Measurements from ENCODE around the gene PFN2.
"Not testable (repeated sequence)": the region's sequence is repeated elsewhere in the genome, so short reads cannot be mapped to it uniquely, and the experiment has no call there.

PFN2 gene

DNA sequence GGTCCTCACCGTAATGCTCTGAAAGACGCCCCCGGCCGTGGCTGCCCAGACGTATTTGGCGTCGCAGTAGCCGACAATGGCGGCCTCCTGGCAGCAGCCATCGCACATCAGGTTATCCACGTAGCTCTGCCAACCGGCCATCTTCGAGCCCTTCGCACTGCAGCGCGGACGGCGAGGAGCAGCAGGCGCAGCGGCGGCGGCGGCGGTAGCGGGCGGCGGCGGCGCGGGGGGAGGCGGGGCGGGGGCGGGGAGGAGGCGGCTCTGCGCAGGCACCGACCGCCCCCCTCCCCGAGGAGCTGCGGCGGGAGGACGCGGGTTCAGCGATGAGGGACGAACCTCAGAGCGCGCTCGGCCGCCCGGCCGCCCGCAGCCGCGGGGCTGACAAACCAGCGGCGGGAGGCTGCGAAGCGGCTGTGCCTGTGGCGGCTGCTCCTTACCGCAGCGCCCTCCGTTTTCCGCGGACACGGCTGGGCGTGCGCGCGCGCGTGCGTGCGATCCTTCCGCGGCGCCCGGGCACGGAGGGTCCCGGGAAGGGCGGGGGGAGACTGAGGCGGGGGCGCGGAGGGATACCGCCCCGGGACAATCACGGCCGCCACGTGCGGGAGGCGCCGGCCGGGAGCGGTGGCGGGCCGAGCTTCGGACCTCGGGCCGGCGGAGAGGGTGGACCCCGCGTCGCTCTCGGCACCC is at the start of gene PFN2:
Gene PFN2 (minus strand): TSS at position 180 of the 687 bp plus-strand sequence. CDS start 39 bp downstream, at position 141.
- in situ Hi-C loops (cut with HindIII; ENCODE audit: low pct_ligation_motif_present, low pct_unique_long_range_greater_than_20kb, low sequenced_read_pairs) = no loop called here
- DNase-seq = peak; percentile 75

DNA sequence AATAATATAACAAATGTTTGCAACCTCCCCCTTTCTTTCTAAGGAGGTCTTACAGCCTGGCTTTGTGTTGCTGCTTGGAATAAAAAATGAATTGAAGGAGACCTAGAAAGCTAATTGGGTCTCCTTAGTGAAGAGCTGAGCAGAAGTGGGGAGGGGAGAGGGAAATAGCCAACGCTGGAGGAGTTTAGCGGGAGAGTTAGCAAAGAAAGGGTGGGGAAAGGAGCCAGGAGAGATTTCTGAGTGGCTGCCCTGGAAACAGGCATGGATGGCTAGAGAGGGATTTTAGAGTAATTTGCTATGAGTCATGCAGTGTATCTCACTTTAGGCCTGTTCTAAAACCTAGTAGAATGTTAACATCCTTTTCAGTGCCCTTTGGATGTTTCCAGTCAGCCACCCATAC is 45.2 kb upstream of the PFN2 start:
- in situ Hi-C loops (cut with HindIII; ENCODE audit: low pct_ligation_motif_present, low pct_unique_long_range_greater_than_20kb, low sequenced_read_pairs) = no loop called here
- no peak for DNase-seq

- DNase-seq = no peak
- in situ Hi-C loops (cut with HindIII; ENCODE audit: low pct_ligation_motif_present, low pct_unique_long_range_greater_than_20kb, low sequenced_read_pairs) = no loop called here
These were observed 44.1 kb upstream of the PFN2 start for GRCh38 chr3:150014782-150015181.

GRCh38 chr3:150013801-150014200 is 43.1 kb upstream of the PFN2 start:
- in situ Hi-C loops (cut with HindIII; ENCODE audit: low pct_ligation_motif_present, low pct_unique_long_range_greater_than_20kb, low sequenced_read_pairs) = no loop called here
- DNase-seq = no peak

DNA sequence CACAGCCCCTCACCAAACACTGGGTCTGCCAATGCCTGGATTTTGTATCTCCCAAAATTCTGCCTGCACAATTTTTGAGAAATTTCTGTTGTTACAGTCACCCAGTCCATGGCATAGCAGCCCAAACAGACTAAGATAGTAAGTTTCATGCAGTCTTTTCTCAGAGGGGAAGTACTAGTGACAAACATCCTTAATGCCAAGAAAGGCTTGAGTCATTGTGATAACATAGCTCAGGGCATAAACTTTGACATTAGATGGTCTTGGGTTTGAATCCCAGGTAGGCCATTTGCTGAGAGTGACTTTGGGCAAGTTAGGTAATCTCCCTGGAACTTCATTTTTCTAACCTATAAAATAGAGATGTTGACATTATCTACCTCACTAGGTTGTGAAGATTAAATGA is 36.1 kb upstream of the PFN2 start:
- DNase-seq = no peak
- in situ Hi-C loops (cut with HindIII; ENCODE audit: low pct_ligation_motif_present, low pct_unique_long_range_greater_than_20kb, low sequenced_read_pairs) = no loop called here

DNA sequence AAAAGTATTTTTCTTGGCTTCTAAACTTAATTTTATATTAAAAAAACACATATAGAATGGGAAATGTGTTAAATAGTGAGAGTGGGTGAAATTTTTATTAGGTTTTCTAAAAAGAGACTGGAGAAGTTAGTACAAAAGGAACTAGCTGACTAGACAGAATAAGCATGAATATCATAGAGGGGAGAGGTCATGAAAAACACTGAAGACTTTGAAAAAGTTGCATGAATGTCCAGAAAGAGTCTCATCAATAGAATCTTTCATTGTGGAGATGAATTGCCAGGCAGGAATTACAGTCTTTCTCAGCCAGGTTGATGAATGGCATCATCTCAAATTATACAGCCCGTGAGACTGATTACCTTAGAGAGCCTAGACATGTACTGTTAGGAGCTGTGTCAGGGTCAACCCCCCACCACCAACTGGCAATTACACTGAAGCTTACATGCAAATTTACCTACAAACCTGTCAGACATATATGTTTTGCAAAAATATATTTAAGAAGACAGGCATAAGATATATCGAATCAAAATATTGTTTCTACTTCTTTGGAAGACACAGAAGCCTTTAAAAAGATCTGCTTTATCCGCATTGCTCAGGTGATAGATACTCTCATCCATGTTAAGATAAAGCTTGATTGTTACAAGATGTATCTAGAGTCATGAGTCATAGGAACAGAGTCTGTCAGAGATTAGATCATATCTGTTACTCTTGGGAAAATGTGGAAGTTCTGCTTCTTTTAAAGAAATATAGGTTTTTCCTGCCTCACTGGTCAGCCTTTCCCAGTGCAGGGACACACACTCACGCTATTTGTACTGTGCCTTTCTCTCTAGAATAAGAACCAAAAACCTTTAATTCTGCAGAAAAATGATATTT is 34.8 kb upstream of the PFN2 start:
- no peak for DNase-seq
- in situ Hi-C loops (cut with HindIII; ENCODE audit: low pct_ligation_motif_present, low pct_unique_long_range_greater_than_20kb, low sequenced_read_pairs) = no loop called here

DNA sequence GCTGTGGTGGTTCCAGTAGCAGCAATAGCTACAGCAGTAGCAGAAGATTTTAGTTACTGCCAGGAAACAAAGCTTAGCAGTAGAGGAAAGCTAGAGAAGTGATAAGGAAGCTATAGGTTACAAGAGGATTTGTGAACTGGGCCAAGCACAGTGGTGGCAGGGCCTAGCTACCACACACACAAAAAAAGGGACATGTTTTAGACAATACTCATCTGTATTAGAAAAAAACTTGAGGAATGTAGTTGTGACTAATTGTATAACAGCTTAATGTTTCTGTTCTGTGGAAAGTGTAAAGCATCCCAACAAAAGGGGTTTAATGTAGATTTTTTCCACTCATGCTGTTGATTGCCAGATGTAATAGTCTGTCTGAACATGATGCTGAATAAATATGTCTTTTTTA is 29.9 kb upstream of the PFN2 start:
- no peak for DNase-seq
- in situ Hi-C loops (cut with HindIII; ENCODE audit: low pct_ligation_motif_present, low pct_unique_long_range_greater_than_20kb, low sequenced_read_pairs) = no loop called here

DNA sequence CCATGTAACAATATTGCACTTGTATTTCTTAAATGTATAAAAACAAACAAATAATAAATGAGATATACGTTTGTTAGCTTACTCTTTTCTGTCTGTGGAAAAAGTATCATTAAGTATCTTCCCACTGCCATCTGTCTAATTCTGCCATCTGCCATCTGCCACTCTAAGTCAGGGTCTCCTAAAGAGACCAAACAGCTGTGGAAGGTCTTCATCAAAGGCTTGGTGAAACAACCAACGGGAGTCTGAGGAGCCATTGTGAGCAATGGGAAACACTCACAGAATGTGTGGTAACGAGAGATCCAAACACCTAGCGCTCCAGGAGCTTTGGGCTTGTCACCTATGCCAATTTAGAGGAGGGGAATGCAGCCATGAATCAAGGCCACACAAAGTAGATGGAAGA is 28.7 kb upstream of the PFN2 start:
- no peak for DNase-seq
- in situ Hi-C loops (cut with HindIII; ENCODE audit: low pct_ligation_motif_present, low pct_unique_long_range_greater_than_20kb, low sequenced_read_pairs) = no loop called here

DNA sequence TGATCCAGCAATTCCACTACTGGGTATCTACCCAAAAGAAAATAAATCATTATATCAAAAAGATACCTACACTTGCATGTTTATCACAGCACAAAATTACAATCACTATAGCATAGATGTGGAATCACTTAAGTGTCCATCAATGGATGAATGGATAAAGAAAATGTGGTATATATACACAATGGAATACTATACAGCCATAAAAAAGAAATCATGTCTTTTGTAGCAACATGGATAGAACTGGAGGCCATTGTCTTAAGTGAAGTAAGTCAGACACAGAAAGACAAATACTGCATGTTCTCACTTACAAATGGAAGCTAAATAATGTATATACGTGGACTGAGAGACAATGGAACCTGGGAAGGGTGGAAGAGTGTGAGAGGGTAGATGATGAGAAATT is 28.3 kb upstream of the PFN2 start:
- DNase-seq = no peak
- in situ Hi-C loops (cut with HindIII; ENCODE audit: low pct_ligation_motif_present, low pct_unique_long_range_greater_than_20kb, low sequenced_read_pairs) = no loop called here

GRCh38 chr3:149992416-149993058 is 21.8 kb upstream of the PFN2 start:
- DNase-seq = no peak
- in situ Hi-C loops (cut with HindIII; ENCODE audit: low pct_ligation_motif_present, low pct_unique_long_range_greater_than_20kb, low sequenced_read_pairs) = no loop called here

DNA sequence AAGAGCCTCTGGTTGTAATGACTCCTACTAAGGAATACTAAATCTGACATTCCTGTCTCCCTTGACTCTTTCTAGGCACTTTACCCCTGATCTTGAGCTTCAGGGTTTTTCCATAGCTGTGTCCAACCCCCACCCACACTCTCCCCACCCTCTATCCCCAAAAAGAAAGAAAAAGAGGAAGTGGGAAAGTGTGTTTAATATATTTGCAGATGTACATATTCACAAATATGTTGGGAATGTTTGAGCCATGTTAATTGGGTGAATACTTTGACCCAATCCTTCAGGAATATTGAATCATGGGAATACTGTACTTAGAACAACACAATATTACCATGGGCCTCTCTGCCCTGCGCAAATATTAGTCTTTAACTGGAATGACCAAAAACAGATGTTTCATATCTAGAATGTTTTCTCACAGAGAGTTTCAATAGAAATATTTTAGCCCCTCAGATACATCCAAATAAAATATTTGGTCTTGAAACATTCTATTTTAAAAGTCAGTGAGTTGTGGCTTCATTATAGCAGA is 19.8 kb upstream of the PFN2 start:
- no peak for DNase-seq
- in situ Hi-C loops (cut with HindIII; ENCODE audit: low pct_ligation_motif_present, low pct_unique_long_range_greater_than_20kb, low sequenced_read_pairs) = no loop called here

GRCh38 chr3:149989307-149989706 is 18.6 kb upstream of the PFN2 start:
- in situ Hi-C loops (cut with HindIII; ENCODE audit: low pct_ligation_motif_present, low pct_unique_long_range_greater_than_20kb, low sequenced_read_pairs) = no loop called here
- no peak for DNase-seq

GRCh38 chr3:149983628-149984027 is 12.9 kb upstream of the PFN2 start:
- DNase-seq = no peak
- in situ Hi-C loops (cut with HindIII; ENCODE audit: low pct_ligation_motif_present, low pct_unique_long_range_greater_than_20kb, low sequenced_read_pairs) = no loop called here

- in situ Hi-C loops (cut with HindIII; ENCODE audit: low pct_ligation_motif_present, low pct_unique_long_range_greater_than_20kb, low sequenced_read_pairs); DNase-seq: not testable (repeated sequence)
These were observed 12.4 kb upstream of the PFN2 start for GRCh38 chr3:149983053-149983452.

- DNase-seq; in situ Hi-C loops (cut with HindIII; ENCODE audit: low pct_ligation_motif_present, low pct_unique_long_range_greater_than_20kb, low sequenced_read_pairs): not testable (repeated sequence)
These were observed 11.3 kb upstream of the PFN2 start for GRCh38 chr3:149981979-149982378.

DNA sequence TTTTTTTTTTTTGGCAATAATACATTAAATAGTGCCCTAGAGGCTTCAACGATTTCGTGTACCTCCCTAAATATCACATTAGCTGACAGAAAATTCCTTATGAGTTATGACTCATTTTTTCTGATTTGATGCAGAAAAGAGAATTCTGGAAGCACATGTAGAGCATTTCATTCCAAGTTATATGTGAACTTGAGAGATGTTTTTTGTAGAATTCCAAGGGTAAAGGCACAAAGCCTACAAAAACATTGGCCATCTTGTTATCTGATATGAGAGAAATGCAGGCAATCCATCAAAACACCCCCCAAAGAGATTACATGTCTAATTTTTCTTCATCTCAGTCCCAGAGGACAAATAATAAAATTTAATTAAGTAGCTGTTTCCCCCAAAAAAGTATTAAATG is 6.7 kb upstream of the PFN2 start:
- no peak for DNase-seq
- in situ Hi-C loops (cut with HindIII; ENCODE audit: low pct_ligation_motif_present, low pct_unique_long_range_greater_than_20kb, low sequenced_read_pairs) = no loop called here

GRCh38 chr3:149975919-149976318 is 5.2 kb upstream of the PFN2 start:
- in situ Hi-C loops (cut with HindIII; ENCODE audit: low pct_ligation_motif_present, low pct_unique_long_range_greater_than_20kb, low sequenced_read_pairs) = no loop called here
- no peak for DNase-seq

GRCh38 chr3:149971403-149972075 is 844 bp upstream of the PFN2 start:
- no peak for DNase-seq
- in situ Hi-C loops (cut with HindIII; ENCODE audit: low pct_ligation_motif_present, low pct_unique_long_range_greater_than_20kb, low sequenced_read_pairs) = no loop called here
